Measurements from ENCODE around the gene TMEM138.
A peak's percentile ranks its signal among the peaks of the same experiment; 100 is the strongest.

TMEM138 gene

DNA sequence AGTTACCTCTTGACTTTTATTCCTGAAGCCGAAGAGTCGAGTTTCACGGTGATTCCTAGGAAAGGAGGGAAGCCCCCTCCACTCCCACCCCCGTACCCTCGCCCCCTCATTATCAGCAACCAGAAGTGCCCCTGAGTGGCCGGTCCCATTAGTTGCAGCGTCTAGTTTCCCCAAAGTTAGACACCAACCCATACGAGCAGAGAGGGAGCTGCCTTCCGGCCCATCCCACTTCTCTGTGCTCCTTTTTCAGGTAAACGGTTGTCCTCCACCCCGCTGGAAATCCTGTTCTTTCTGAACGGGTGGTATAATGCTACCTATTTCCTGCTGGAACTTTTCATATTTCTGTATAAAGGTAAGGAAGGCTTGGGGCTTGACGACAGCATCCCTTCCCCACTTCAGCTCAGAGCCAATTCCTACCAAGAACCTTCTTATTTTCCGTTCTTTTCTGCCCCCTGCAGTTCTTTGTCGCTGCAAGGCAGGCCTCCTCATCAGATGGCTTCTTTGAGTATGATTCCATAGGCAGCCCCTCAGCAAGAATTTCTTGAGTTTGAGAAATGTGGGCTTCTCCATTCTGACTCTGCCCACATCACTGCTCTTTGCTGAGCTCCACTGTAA is 30.9 kb downstream of the TMEM138 start:
- peak overlapping the region; percentile 59 for H3K4me3 ChIP-seq (ENCODE audit: low read depth, low read length)
- DNase-seq (ENCODE audit: low read depth), result no peak

- H3K4me3 ChIP-seq (ENCODE audit: low read depth, low read length), result no peak overlapping the region
- no peak for DNase-seq (ENCODE audit: low read depth)
Observed at GRCh38 chr11:61401173-61401572, 39.0 kb downstream of the TMEM138 start.

DNA sequence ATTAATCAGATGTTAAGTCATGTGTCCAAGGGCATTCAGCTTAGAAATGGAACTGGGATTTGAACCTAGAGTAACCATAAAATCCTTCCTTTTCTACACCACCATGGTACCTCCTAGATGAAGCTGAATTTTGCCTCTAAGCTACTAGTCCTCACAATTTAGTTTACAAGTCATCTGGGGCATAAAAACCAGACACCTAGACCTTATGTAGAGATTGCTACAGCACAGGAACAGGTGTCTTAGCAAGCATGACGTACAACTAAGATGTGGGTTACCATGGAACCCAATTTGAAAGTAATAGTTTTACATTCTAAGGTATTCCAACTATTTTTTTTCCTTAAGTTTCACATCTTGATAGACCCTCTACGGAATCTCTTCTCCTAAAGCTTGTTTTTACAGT is 39.4 kb downstream of the TMEM138 start:
- no peak overlapping the region for H3K4me3 ChIP-seq (ENCODE audit: low read depth, low read length)
- DNase-seq (ENCODE audit: low read depth), result no peak

DNA sequence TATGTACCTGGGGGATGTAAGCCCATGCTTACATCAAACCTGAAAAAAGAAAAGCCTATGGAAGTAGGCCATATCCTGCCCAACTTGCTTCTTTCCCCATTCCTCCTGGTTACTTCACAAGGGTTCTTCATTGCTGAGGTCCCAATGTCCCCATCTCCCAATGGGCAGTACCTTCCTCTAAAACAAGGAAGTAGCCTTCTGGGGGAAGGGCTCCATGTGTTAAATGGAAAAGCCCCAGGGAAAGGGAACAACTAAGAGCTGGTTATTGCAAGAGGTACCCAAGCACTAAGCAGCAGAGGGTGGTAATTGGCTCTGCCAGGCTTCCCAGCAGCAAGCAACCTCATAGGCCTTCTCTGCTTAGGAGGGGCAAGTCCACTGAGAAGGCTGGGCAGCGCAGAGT is 41.5 kb downstream of the TMEM138 start:
- DNase-seq (ENCODE audit: low read depth), result no peak
- H3K4me3 ChIP-seq (ENCODE audit: low read depth, low read length), result no peak overlapping the region

GRCh38 chr11:61404103-61404502 is 41.9 kb downstream of the TMEM138 start:
- no peak for DNase-seq (ENCODE audit: low read depth)
- no peak overlapping the region for H3K4me3 ChIP-seq (ENCODE audit: low read depth, low read length)

- no peak overlapping the region for H3K4me3 ChIP-seq (ENCODE audit: low read depth, low read length)
- no peak for DNase-seq (ENCODE audit: low read depth)
Observed at GRCh38 chr11:61404641-61405040, 42.5 kb downstream of the TMEM138 start.

GRCh38 chr11:61406067-61406466 is 43.9 kb downstream of the TMEM138 start:
- H3K4me3 ChIP-seq (ENCODE audit: low read depth, low read length), result no peak overlapping the region
- DNase-seq (ENCODE audit: low read depth), result no peak

DNA sequence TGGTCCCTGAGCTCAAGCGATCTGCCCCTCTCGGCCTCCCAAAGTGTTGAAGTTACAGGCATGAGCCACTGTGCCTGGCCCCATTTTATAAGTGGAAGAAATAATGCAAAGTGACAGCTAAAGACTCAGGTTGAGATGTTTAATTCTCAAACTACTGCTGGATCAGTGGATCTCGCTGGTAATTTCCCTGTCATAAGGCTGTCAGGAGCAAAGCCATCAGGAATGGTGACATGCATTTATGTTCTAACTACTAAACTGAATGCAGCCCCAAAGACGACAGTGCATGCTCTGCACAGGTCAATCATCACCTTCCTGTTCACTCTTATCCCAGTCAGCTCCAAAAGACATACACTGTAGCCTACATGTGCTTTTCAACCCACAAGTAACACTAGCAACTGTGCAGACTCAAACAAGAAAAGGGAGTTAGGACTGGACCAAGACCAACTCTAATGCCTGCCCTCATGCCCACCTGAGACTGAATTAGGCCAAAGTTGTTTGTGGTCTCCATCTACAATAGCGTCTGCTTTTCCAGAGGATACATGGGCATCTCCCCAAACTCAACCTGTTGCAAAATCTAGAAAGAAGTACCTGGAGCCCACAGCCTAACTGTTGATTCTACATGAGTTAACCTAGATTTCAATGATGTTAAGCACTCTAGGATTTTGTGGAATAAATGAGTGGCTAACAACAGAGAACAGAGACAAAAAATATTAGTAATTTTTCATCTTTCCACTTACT is 45.0 kb downstream of the TMEM138 start:
- no peak for DNase-seq (ENCODE audit: low read depth)

GRCh38 chr11:61411589-61411988 is 49.4 kb downstream of the TMEM138 start:
- H3K4me3 ChIP-seq (ENCODE audit: low read depth, low read length), result no peak overlapping the region
- no peak for DNase-seq (ENCODE audit: low read depth)

More for the DNA sequence above, 45.0 kb downstream of the TMEM138 start:
- no peak overlapping the region for H3K4me3 ChIP-seq (ENCODE audit: low read depth, low read length)

GRCh38 chr11:61413496-61413895 is 51.3 kb downstream of the TMEM138 start:
- H3K4me3 ChIP-seq (ENCODE audit: low read depth, low read length), result no peak overlapping the region
- no peak for DNase-seq (ENCODE audit: low read depth)

GRCh38 chr11:61414547-61414946 is 52.4 kb downstream of the TMEM138 start:
- no peak overlapping the region for H3K4me3 ChIP-seq (ENCODE audit: low read depth, low read length)
- DNase-seq (ENCODE audit: low read depth), result no peak

- no peak overlapping the region for H3K4me3 ChIP-seq (ENCODE audit: low read depth, low read length)
- DNase-seq (ENCODE audit: low read depth), result no peak
Observed at GRCh38 chr11:61415381-61415780, 53.2 kb downstream of the TMEM138 start.

- DNase-seq (ENCODE audit: low read depth), result no peak
Observed at GRCh38 chr11:61416941-61417340, 54.8 kb downstream of the TMEM138 start.

DNA sequence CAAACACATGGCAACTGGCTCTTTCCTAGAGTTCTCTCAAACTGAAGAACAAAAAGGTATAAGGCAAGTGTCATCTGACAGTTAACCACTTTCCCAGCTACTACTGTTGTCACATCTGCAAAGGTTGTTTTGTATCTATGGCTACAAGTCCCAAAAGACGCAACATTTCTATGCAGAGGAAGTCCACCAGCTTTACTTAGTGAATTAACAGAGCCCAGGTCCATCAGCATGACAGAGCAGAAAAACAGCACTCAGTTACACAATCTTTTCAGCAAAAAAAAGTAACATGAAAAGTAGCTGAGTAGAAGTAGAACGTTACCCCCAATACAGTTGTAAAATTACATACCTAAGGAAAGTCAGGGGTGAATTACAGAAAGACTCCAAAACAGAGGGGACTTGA is 55.5 kb downstream of the TMEM138 start:
- DNase-seq (ENCODE audit: low read depth), result no peak
- no peak overlapping the region for H3K4me3 ChIP-seq (ENCODE audit: low read depth, low read length)

More at GRCh38 chr11:61416941-61417340, 54.8 kb downstream of the TMEM138 start:
- no peak overlapping the region for H3K4me3 ChIP-seq (ENCODE audit: low read depth, low read length)

GRCh38 chr11:61418136-61418535 is 56.0 kb downstream of the TMEM138 start:
- H3K4me3 ChIP-seq (ENCODE audit: low read depth, low read length), result no peak overlapping the region
- no peak for DNase-seq (ENCODE audit: low read depth)
